GM19043 (cell line): ENCODE data around the gene CDC42BPA.
"Not testable (repeated sequence)": the region's sequence is repeated elsewhere in the genome, so short reads cannot be mapped to it uniquely, and the experiment has no call there.

Experiments
- ATAC-seq: cut with Tn5 transposase; IDR thresholded peaks from one replicate; pipeline ENCODE4 v1.9.1; 2021; ENCODE audit warnings: low read depth; ENCODE audit not compliant: unreplicated experiment

CDC42BPA gene

GRCh38 chr1:227311389-227312001 lies 6.8 kb downstream of the CDC42BPA start:
- no peak for ATAC-seq

GRCh38 chr1:227308367-227309336 lies 9.6 kb downstream of the CDC42BPA start:
- ATAC-seq, result no peak

GRCh38 chr1:227306689-227307088 lies 11.6 kb downstream of the CDC42BPA start:
- ATAC-seq, result no peak

GRCh38 chr1:227305894-227306626 lies 12.2 kb downstream of the CDC42BPA start:
- no peak for ATAC-seq

- no peak for ATAC-seq
Observed at GRCh38 chr1:227304665-227305064, 13.6 kb downstream of the CDC42BPA start.

GRCh38 chr1:227303662-227304061 lies 14.6 kb downstream of the CDC42BPA start:
- no peak for ATAC-seq

- ATAC-seq, result no peak
Observed at GRCh38 chr1:227300682-227301081, 17.6 kb downstream of the CDC42BPA start.

GRCh38 chr1:227299688-227300087 lies 18.6 kb downstream of the CDC42BPA start:
- ATAC-seq, result no peak

GRCh38 chr1:227299241-227299627 lies 19.1 kb downstream of the CDC42BPA start:
- no peak for ATAC-seq

- ATAC-seq, result no peak
Observed at GRCh38 chr1:227298512-227299240, 19.6 kb downstream of the CDC42BPA start.

- ATAC-seq, result no peak
Observed at GRCh38 chr1:227297073-227297793, 21.1 kb downstream of the CDC42BPA start.

- no peak for ATAC-seq
Observed at GRCh38 chr1:227295609-227296008, 22.7 kb downstream of the CDC42BPA start.

GRCh38 chr1:227285745-227286144 lies 32.5 kb downstream of the CDC42BPA start:
- no peak for ATAC-seq

GRCh38 chr1:227281371-227281770 lies 36.9 kb downstream of the CDC42BPA start:
- no peak for ATAC-seq

- ATAC-seq, result no peak
Observed at GRCh38 chr1:227280836-227281235, 37.5 kb downstream of the CDC42BPA start.

- not testable (repeated sequence) for ATAC-seq
Observed at GRCh38 chr1:227276156-227276693, 42.1 kb downstream of the CDC42BPA start.

GRCh38 chr1:227273557-227273956 lies 44.7 kb downstream of the CDC42BPA start:
- no peak for ATAC-seq

- ATAC-seq, result no peak
Observed at GRCh38 chr1:227272428-227272827, 45.9 kb downstream of the CDC42BPA start.

GRCh38 chr1:227270554-227270953 lies 47.7 kb downstream of the CDC42BPA start:
- ATAC-seq, result no peak

GRCh38 chr1:227268943-227269342 lies 49.3 kb downstream of the CDC42BPA start:
- ATAC-seq, result no peak
